Measurements from ENCODE around the gene HYAL1. TPM values are rescaled to one million over a fixed set of nuclear protein-coding genes. Genes with fewer than 3 reads are reported as not detected.

Gene HYAL1
- total RNA-seq, 3 donors from 2014 or later, result 0.24 to 0.82 TPM; not detected in 1

- Mint-ChIP-seq H3K4me3 (no peak overlapping the region), H3K9me3 (no peaks in the 10 kb centered on the region), H3K36me3 (ENCODE audit: insufficient read depth) (peaks cover 8% of the 10 kb centered on the region), H3K27me3 (ENCODE audit: low read depth) (no peaks in the 10 kb centered on the region), H3K4me1 (ENCODE audit: low read depth) (peaks cover 5% of the 10 kb centered on the region)
- ATAC-seq, result no peak
- no peak for DNase-seq
Measured at GRCh38 chr3:50260942-50261441, 42.4 kb downstream of the HYAL1 start.

GRCh38 chr3:50260027-50260941 is 43.1 kb downstream of the HYAL1 start:
- peak; percentile 77 for DNase-seq
- peak; percentile 98 for ATAC-seq
- no peaks in the 10 kb centered on the region for H3K27me3 Mint-ChIP-seq (ENCODE audit: low read depth)
- H3K4me3 Mint-ChIP-seq, result peak overlapping the region; percentile 53
- H3K36me3 Mint-ChIP-seq (ENCODE audit: insufficient read depth), result peaks cover 8% of the 10 kb centered on the region
- no peaks in the 10 kb centered on the region for H3K9me3 Mint-ChIP-seq
- peaks cover 5% of the 10 kb centered on the region for H3K4me1 Mint-ChIP-seq (ENCODE audit: low read depth)

- Mint-ChIP-seq H3K4me1 (ENCODE audit: low read depth) (peaks cover 5% of the 10 kb centered on the region), H3K4me3 (peak overlapping the region; percentile 53), H3K9me3 (no peaks in the 10 kb centered on the region), H3K27me3 (ENCODE audit: low read depth) (no peaks in the 10 kb centered on the region), H3K36me3 (ENCODE audit: insufficient read depth) (peaks cover 8% of the 10 kb centered on the region)
- DNase-seq (no peak), ATAC-seq (peak; percentile 10 to 21)
Measured at GRCh38 chr3:50259432-50260026, 43.8 kb downstream of the HYAL1 start.

GRCh38 chr3:50258979-50259378 is 44.4 kb downstream of the HYAL1 start:
- no peak for ATAC-seq
- no peak overlapping the region for H3K4me3 Mint-ChIP-seq
- peaks cover 8% of the 10 kb centered on the region for H3K36me3 Mint-ChIP-seq (ENCODE audit: insufficient read depth)
- no peaks in the 10 kb centered on the region for H3K9me3 Mint-ChIP-seq
- peaks cover 5% of the 10 kb centered on the region for H3K4me1 Mint-ChIP-seq (ENCODE audit: low read depth)
- DNase-seq, result no peak
- no peaks in the 10 kb centered on the region for H3K27me3 Mint-ChIP-seq (ENCODE audit: low read depth)

DNA sequence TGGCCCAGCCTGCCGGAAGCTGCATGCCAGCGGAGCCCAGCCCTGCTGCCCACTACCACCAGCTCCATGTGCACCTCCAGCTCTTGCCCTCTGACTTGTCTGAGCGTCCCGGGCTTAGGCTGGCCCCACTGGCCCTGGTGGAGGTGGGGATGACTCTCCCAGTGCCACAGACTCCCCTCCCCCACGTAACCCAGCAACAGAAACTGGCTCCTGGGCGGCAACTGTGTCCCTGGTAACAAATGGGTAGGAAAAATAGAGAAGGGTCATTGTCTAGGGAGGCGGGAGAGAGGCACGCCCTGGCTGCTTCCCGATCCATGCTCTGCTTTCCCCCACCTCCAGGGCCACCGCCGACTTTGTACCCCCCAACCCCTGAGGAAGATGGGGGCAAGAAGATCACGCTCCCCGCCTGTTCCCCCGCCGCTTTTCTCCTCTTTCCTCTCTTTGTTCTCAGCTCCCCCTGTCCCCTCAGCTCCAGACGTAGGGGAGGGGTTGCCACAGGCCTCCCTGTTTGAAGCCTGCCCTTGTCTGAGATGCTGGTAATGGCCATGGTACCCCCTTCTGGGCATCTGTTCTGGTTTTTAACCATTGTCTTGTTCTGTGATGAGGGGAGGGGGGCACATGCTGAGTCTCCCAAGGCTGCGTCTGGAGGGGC is 45.2 kb downstream of the HYAL1 start:
- Mint-ChIP-seq H3K4me1 (ENCODE audit: low read depth) (peaks cover 5% of the 10 kb centered on the region), H3K36me3 (ENCODE audit: insufficient read depth) (peaks cover 8% of the 10 kb centered on the region), H3K27me3 (ENCODE audit: low read depth) (no peaks in the 10 kb centered on the region), H3K9me3 (no peaks in the 10 kb centered on the region), H3K4me3 (no peak overlapping the region)
- DNase-seq (no peak), ATAC-seq (no peak)

GRCh38 chr3:50256978-50257890 is 46.1 kb downstream of the HYAL1 start:
- Mint-ChIP-seq H3K9me3 (no peaks in the 10 kb centered on the region), H3K4me3 (no peak overlapping the region), H3K27me3 (ENCODE audit: low read depth) (no peaks in the 10 kb centered on the region), H3K4me1 (ENCODE audit: low read depth) (peaks cover 5% of the 10 kb centered on the region), H3K36me3 (ENCODE audit: insufficient read depth) (peaks cover 8% of the 10 kb centered on the region)
- DNase-seq (no peak), ATAC-seq (no peak)

DNA sequence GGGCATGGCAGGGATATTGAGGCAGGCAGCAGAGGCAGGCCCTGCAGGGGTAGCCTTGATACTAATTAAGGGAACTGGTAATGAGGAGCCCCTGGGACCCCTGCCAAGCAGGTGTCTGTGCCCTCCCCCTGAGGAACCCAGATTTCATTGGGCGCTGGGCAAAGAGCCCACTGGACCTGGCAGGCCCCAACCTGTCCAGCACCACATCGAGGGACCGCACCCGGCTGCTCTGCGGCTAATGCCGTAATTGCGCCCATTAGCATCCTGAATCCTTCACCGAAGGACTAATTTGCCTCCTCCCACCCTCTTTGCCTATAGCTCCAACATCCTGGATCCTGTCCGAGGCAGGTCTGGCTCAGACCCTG is 48.1 kb downstream of the HYAL1 start:
- H3K27me3 Mint-ChIP-seq (ENCODE audit: low read depth), result no peaks in the 10 kb centered on the region
- DNase-seq (no peak), ATAC-seq (no peak)
- peaks cover 13% of the 10 kb centered on the region for H3K36me3 Mint-ChIP-seq (ENCODE audit: insufficient read depth)
- no peak overlapping the region for H3K4me3 Mint-ChIP-seq
- H3K4me1 Mint-ChIP-seq (ENCODE audit: low read depth), result peaks cover 16% of the 10 kb centered on the region
- no peaks in the 10 kb centered on the region for H3K9me3 Mint-ChIP-seq

DNA sequence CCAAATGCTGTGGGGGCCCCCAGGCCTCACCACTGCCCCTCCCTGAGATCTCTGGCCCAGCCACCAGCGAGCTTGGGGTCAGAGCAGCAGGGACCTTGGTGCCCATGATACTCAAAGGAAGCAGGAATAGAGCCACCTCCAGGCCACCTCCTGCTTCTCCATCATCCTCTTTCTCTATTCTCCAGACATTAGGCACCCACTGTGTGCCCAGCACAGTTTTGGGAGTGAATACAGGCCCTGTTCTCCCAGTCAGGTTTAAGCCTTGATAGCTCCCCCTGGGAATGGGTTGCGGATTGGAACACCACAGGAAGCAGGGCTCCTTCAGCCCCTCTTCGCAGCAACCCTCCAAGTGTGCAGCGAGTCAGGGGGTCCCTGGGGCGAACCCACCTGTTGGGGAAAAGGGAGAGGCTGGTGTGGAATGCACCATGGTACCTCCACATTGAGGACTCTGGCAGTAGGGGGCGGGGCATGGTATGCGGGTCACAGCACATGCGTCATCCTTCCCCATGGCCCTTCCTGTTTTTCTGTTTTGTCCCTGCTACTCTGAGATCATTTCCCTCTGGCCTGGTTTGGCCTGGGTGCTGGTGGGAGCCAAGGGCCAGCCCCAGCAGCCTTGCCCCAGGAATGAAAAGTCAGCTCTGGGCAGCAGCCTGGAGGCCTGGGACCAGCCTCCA is 48.7 kb downstream of the HYAL1 start:
- Mint-ChIP-seq H3K9me3 (no peaks in the 10 kb centered on the region), H3K27me3 (ENCODE audit: low read depth) (no peaks in the 10 kb centered on the region), H3K36me3 (ENCODE audit: insufficient read depth) (peaks cover 15% of the 10 kb centered on the region), H3K4me1 (ENCODE audit: low read depth) (peaks cover 20% of the 10 kb centered on the region), H3K4me3 (no peak overlapping the region)
- DNase-seq (no peak), ATAC-seq (no peak)

GRCh38 chr3:50251220-50251619 is 52.2 kb downstream of the HYAL1 start:
- Mint-ChIP-seq H3K27me3 (ENCODE audit: low read depth) (no peaks in the 10 kb centered on the region), H3K4me3 (peak overlapping the region; percentile 17), H3K36me3 (ENCODE audit: insufficient read depth) (peaks cover 9% of the 10 kb centered on the region), H3K9me3 (no peaks in the 10 kb centered on the region), H3K4me1 (ENCODE audit: low read depth) (peaks cover 40% of the 10 kb centered on the region)
- peak; percentile 15 to 51 for ATAC-seq
- DNase-seq, result peak; percentile 40

DNA sequence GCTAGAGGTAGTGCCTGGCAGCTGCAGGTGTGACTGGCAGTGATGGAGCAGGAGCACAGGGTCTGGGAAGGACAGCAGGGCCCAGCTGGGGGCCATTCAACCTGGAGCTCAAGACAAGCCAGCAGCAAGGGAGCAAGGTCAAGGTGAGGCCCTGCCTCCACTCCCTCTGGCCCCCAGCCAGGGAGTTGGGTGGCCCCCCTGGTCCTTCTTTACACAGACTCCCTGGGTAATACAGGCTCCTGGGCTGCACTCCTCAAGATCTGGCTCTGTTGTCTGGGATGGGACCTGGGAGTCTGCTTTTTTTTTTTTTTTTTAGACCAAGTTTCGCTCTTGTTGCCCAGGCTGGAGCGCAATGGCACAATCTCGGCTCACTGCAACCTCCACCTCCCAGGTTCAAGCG is 52.9 kb downstream of the HYAL1 start:
- Mint-ChIP-seq H3K4me3 (no peak overlapping the region), H3K36me3 (ENCODE audit: insufficient read depth) (peaks cover 9% of the 10 kb centered on the region), H3K27me3 (ENCODE audit: low read depth) (no peaks in the 10 kb centered on the region), H3K4me1 (ENCODE audit: low read depth) (peaks cover 44% of the 10 kb centered on the region), H3K9me3 (no peaks in the 10 kb centered on the region)
- no peak for ATAC-seq
- no peak for DNase-seq

Other genes with a start within 250 kb of the HYAL1 start
- gene RBM5, start 214.7 kb downstream of the HYAL1 start, total RNA-seq, result 100 to 1,000 TPM in 2 of 3 donors, 10 to 100 TPM in 1; 96.6 to 122 (median 112) TPM
- under 1 TPM; 0.19 to 0.24 (median 0.23) TPM for gene SEMA3F, start 148.2 kb downstream of the HYAL1 start, total RNA-seq
- gene GNAT1, start 112.0 kb downstream of the HYAL1 start, total RNA-seq, result not detected
- under 1 TPM in 2 of 3 donors, not detected in 1; 0.08 to 0.52 TPM for gene SLC38A3, start 98.3 kb downstream of the HYAL1 start, total RNA-seq
- 100 to 1,000 TPM; 160 to 175 (median 172) TPM for gene GNAI2, start 67.4 kb downstream of the HYAL1 start, total RNA-seq
- under 1 TPM; 0.35 to 0.55 (median 0.52) TPM for gene SEMA3B, start 34.4 kb downstream of the HYAL1 start, total RNA-seq
- under 1 TPM in 1 of 3 donors, not detected in 2; 0.13 TPM for gene LSMEM2, start 24.5 kb downstream of the HYAL1 start, total RNA-seq
- gene IFRD2, start 11.1 kb downstream of the HYAL1 start, total RNA-seq, result 100 to 1,000 TPM; 339 to 366 (median 341) TPM
- 10 to 100 TPM in 1 of 3 donors, 1 to 10 TPM in 2; 4.9 to 10.3 (median 7.2) TPM for gene HYAL3, start 4.2 kb downstream of the HYAL1 start, total RNA-seq
- gene NAA80, start 4.2 kb downstream of the HYAL1 start, total RNA-seq, result 10 to 100 TPM; 17.5 to 21.7 (median 21.1) TPM
- gene HYAL2, start 19.2 kb upstream of the HYAL1 start, total RNA-seq, result 10 to 100 TPM; 17.0 to 19.5 (median 19.2) TPM
- gene TUSC2, start 24.6 kb upstream of the HYAL1 start, total RNA-seq, result 10 to 100 TPM; 40.8 to 48.7 (median 48.5) TPM
- 10 to 100 TPM; 33.7 to 40.3 (median 37.3) TPM for gene RASSF1, start 37.3 kb upstream of the HYAL1 start, total RNA-seq
- 1 to 10 TPM in 1 of 3 donors, under 1 TPM in 2; 0.71 to 1.0 (median 0.96) TPM for gene ZMYND10, start 42.2 kb upstream of the HYAL1 start, total RNA-seq
- gene NPRL2, start 47.2 kb upstream of the HYAL1 start, total RNA-seq, result 10 to 100 TPM; 34.0 to 46.9 (median 37.0) TPM
- 10 to 100 TPM; 31.8 to 35.3 (median 33.1) TPM for gene CYB561D2, start 47.3 kb upstream of the HYAL1 start, total RNA-seq
- gene TMEM115, start 55.9 kb upstream of the HYAL1 start, total RNA-seq, result 10 to 100 TPM; 25.2 to 27.4 (median 25.4) TPM
- gene CACNA2D2, start 200.1 kb upstream of the HYAL1 start, total RNA-seq, result under 1 TPM; 0.35 to 0.90 (median 0.58) TPM

Measured in activated T-cell treated with anti-CD3 and anti-CD28 coated beads, Interleukin-2, amount 50 U/mL, for 4 hours (primary cell).